Measurements from ENCODE around the gene AMIGO2. TPM values are rescaled to one million over a fixed set of nuclear protein-coding genes. Genes with fewer than 3 reads are reported as not detected.
A peak's percentile ranks its signal among the peaks of the same experiment; 100 is the strongest.
"Not testable (repeated sequence)": the region's sequence is repeated elsewhere in the genome, so short reads cannot be mapped to it uniquely, and the experiment has no call there.

AMIGO2 gene, protein sequence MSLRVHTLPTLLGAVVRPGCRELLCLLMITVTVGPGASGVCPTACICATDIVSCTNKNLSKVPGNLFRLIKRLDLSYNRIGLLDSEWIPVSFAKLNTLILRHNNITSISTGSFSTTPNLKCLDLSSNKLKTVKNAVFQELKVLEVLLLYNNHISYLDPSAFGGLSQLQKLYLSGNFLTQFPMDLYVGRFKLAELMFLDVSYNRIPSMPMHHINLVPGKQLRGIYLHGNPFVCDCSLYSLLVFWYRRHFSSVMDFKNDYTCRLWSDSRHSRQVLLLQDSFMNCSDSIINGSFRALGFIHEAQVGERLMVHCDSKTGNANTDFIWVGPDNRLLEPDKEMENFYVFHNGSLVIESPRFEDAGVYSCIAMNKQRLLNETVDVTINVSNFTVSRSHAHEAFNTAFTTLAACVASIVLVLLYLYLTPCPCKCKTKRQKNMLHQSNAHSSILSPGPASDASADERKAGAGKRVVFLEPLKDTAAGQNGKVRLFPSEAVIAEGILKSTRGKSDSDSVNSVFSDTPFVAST
- total RNA-seq, result 1.6 TPM

GRCh38 chr12:47079468-47079980 lies at the start of gene AMIGO2, which contains the start of gene PCED1B:
TSS of gene AMIGO2 (minus strand) at chr12:47079959. CDS start at chr12:47079002, 957 bp downstream.
TSS of gene PCED1B (plus strand) at chr12:47079621. CDS start at chr12:47235064, 155,443 bp downstream.
- Histone ChIP-seq H3K4me1 (ENCODE audit: control insufficient read depth in 3 of 3, insufficient read depth in 3 of 3, low read length in 3 of 3) (peaks cover 15 to 28% (median 20%) of the 10 kb centered on the region in 3 donors), H3K27ac (ENCODE audit: low read depth, low read length) (peak within 1 kb of the TSS; percentile 49), H3K27me3 (ENCODE audit: control insufficient read depth in 3 of 3, insufficient read depth in 3 of 3, low read length in 3 of 3) (peaks cover 10 to 23% (median 17%) of the 10 kb centered on the region in 3 donors), H3K9me3 (ENCODE audit: control insufficient read depth in 3 of 3, low read length in 3 of 3) (no peaks in the 10 kb centered on the region), H3K4me3 (ENCODE audit: low read length in 3 of 3) (peak within 1 kb of the TSS; percentile 71 to 83 (median 77)), H3K36me3 (ENCODE audit: control insufficient read depth in 3 of 3, insufficient read depth in 3 of 3, low read length in 3 of 3) (no peaks in the 10 kb centered on the region), H3K9ac (ENCODE audit: low read depth in 1 of 3, low read length in 3 of 3) (peak within 1 kb of the TSS; percentile 60 to 77 (median 75))

DNA sequence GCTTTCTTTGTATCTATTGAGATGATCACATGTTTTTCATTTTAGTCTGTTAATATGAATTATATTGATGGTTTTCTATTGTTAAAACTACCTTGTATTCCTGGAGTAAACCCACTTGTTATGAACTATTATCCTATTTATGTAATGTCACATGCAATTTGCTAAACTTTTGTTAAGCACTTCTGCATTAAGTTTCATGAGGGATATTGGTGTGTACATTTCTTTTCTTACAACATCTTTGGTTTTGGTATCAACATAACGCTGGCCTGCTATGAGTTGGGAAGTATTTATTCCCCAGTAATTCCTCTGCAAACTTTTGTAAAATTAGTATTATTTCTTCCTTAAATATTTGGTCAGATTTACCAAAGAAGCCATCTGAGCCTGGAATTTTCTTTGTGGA lies 46.5 kb upstream of the AMIGO2 start:
- Histone ChIP-seq H3K4me1 (ENCODE audit: control insufficient read depth in 3 of 3, insufficient read depth in 3 of 3, low read length in 3 of 3) (no peaks in the 10 kb centered on the region), H3K27me3 (ENCODE audit: control insufficient read depth in 3 of 3, insufficient read depth in 3 of 3, low read length in 3 of 3) (no peaks in the 10 kb centered on the region), H3K27ac (ENCODE audit: low read depth, low read length) (no peak overlapping the region), H3K9ac (ENCODE audit: low read depth in 1 of 3, low read length in 3 of 3) (no peak overlapping the region), H3K4me3 (ENCODE audit: low read length in 3 of 3) (no peak overlapping the region), H3K9me3 (ENCODE audit: control insufficient read depth in 3 of 3, low read length in 3 of 3) (no peaks in the 10 kb centered on the region), H3K36me3 (ENCODE audit: control insufficient read depth in 3 of 3, insufficient read depth in 3 of 3, low read length in 3 of 3) (no peaks in the 10 kb centered on the region)

- H3K36me3 ChIP-seq (ENCODE audit: control insufficient read depth in 3 of 3, insufficient read depth in 3 of 3, low read length in 3 of 3), result no peaks in the 10 kb centered on the region
- H3K27me3 ChIP-seq (ENCODE audit: control insufficient read depth in 3 of 3, insufficient read depth in 3 of 3, low read length in 3 of 3), result no peaks in the 10 kb centered on the region
- H3K4me3 ChIP-seq (ENCODE audit: low read length in 3 of 3), result no peak overlapping the region
- H3K4me1 ChIP-seq (ENCODE audit: control insufficient read depth in 3 of 3, insufficient read depth in 3 of 3, low read length in 3 of 3), result no peaks in the 10 kb centered on the region
- H3K27ac ChIP-seq (ENCODE audit: low read depth, low read length), result no peak overlapping the region
- H3K9me3 ChIP-seq (ENCODE audit: control insufficient read depth in 3 of 3, low read length in 3 of 3), result no peaks in the 10 kb centered on the region
- H3K9ac ChIP-seq (ENCODE audit: low read depth in 1 of 3, low read length in 3 of 3), result no peak overlapping the region
These were observed 44.7 kb upstream of the AMIGO2 start for GRCh38 chr12:47124451-47124850.

GRCh38 chr12:47123730-47124129 lies 44.0 kb upstream of the AMIGO2 start:
- Histone ChIP-seq H3K4me3 (ENCODE audit: low read length in 3 of 3) (no peak overlapping the region), H3K27ac (ENCODE audit: low read depth, low read length) (no peak overlapping the region), H3K4me1 (ENCODE audit: control insufficient read depth in 3 of 3, insufficient read depth in 3 of 3, low read length in 3 of 3) (no peaks in the 10 kb centered on the region)

DNA sequence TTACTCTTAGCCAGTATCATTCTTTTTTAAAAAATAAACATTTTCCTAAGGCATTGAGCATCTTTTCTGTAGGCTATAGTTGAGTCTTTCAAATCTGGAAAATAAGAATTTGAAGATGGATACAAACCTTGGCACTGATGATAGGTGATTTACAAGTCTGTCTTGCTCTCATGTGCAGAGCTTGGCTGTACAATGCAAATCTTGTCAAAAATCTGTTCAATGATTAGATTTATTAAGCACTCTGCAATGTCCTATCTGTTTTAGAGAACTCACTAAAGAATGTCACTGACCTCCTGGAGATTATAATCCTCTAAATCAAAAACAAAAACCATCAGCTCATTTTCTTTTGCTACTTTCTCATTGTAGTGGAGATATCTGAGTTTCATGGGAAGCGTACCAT lies 42.8 kb upstream of the AMIGO2 start:
- no peak overlapping the region for H3K4me3 ChIP-seq (ENCODE audit: low read length in 3 of 3)
- no peaks in the 10 kb centered on the region for H3K9me3 ChIP-seq (ENCODE audit: control insufficient read depth in 3 of 3, low read length in 3 of 3)
- no peaks in the 10 kb centered on the region for H3K27me3 ChIP-seq (ENCODE audit: control insufficient read depth in 3 of 3, insufficient read depth in 3 of 3, low read length in 3 of 3)
- H3K4me1 ChIP-seq (ENCODE audit: control insufficient read depth in 3 of 3, insufficient read depth in 3 of 3, low read length in 3 of 3), result no peaks in the 10 kb centered on the region
- H3K27ac ChIP-seq (ENCODE audit: low read depth, low read length), result no peak overlapping the region
- no peaks in the 10 kb centered on the region for H3K36me3 ChIP-seq (ENCODE audit: control insufficient read depth in 3 of 3, insufficient read depth in 3 of 3, low read length in 3 of 3)
- H3K9ac ChIP-seq (ENCODE audit: low read depth in 1 of 3, low read length in 3 of 3), result no peak overlapping the region

More at GRCh38 chr12:47123730-47124129, 44.0 kb upstream of the AMIGO2 start:
- Histone ChIP-seq H3K27me3 (ENCODE audit: control insufficient read depth in 3 of 3, insufficient read depth in 3 of 3, low read length in 3 of 3) (no peaks in the 10 kb centered on the region), H3K9me3 (ENCODE audit: control insufficient read depth in 3 of 3, low read length in 3 of 3) (no peaks in the 10 kb centered on the region), H3K36me3 (ENCODE audit: control insufficient read depth in 3 of 3, insufficient read depth in 3 of 3, low read length in 3 of 3) (no peaks in the 10 kb centered on the region), H3K9ac (ENCODE audit: low read depth in 1 of 3, low read length in 3 of 3) (no peak overlapping the region)

DNA sequence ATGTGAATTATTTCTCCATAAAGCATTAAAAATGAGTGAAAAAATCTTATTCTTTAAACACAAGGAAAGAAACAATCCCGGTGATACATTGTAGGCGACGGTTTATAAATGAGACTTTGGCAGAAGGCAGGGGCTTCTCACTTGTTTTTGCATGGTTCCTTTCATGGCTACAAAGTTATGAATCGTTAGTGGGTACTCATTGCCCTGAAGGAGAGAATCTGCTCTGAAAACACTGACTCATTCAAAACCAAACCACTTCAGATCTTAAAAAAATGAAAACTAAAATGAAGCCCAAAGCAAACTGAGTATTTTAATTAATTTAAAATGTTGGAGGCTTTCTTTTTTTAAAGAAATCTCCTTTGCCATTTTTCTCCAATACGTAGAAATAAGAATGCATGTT lies 41.4 kb upstream of the AMIGO2 start:
- Histone ChIP-seq H3K27me3 (ENCODE audit: control insufficient read depth in 3 of 3, insufficient read depth in 3 of 3, low read length in 3 of 3) (no peaks in the 10 kb centered on the region), H3K36me3 (ENCODE audit: control insufficient read depth in 3 of 3, insufficient read depth in 3 of 3, low read length in 3 of 3) (no peaks in the 10 kb centered on the region), H3K9ac (ENCODE audit: low read depth in 1 of 3, low read length in 3 of 3) (no peak overlapping the region), H3K9me3 (ENCODE audit: control insufficient read depth in 3 of 3, low read length in 3 of 3) (no peaks in the 10 kb centered on the region), H3K27ac (ENCODE audit: low read depth, low read length) (no peak overlapping the region), H3K4me1 (ENCODE audit: control insufficient read depth in 3 of 3, insufficient read depth in 3 of 3, low read length in 3 of 3) (no peaks in the 10 kb centered on the region), H3K4me3 (ENCODE audit: low read length in 3 of 3) (no peak overlapping the region)

GRCh38 chr12:47120736-47121135 lies 41.0 kb upstream of the AMIGO2 start:
- Histone ChIP-seq H3K36me3 (ENCODE audit: control insufficient read depth in 3 of 3, insufficient read depth in 3 of 3, low read length in 3 of 3) (no peaks in the 10 kb centered on the region), H3K4me1 (ENCODE audit: control insufficient read depth in 3 of 3, insufficient read depth in 3 of 3, low read length in 3 of 3) (no peaks in the 10 kb centered on the region), H3K9ac (ENCODE audit: low read depth in 1 of 3, low read length in 3 of 3) (no peak overlapping the region), H3K27me3 (ENCODE audit: control insufficient read depth in 3 of 3, insufficient read depth in 3 of 3, low read length in 3 of 3) (no peaks in the 10 kb centered on the region), H3K4me3 (ENCODE audit: low read length in 3 of 3) (no peak overlapping the region), H3K27ac (ENCODE audit: low read depth, low read length) (no peak overlapping the region), H3K9me3 (ENCODE audit: control insufficient read depth in 3 of 3, low read length in 3 of 3) (no peaks in the 10 kb centered on the region)

GRCh38 chr12:47117305-47117704 lies 37.5 kb upstream of the AMIGO2 start:
- not testable (repeated sequence) for H3K27me3 ChIP-seq (ENCODE audit: control insufficient read depth in 3 of 3, insufficient read depth in 3 of 3, low read length in 3 of 3); H3K4me3 ChIP-seq (ENCODE audit: low read length in 3 of 3); H3K36me3 ChIP-seq (ENCODE audit: control insufficient read depth in 3 of 3, insufficient read depth in 3 of 3, low read length in 3 of 3); H3K4me1 ChIP-seq (ENCODE audit: control insufficient read depth in 3 of 3, insufficient read depth in 3 of 3, low read length in 3 of 3); H3K9ac ChIP-seq (ENCODE audit: low read depth in 1 of 3, low read length in 3 of 3); H3K9me3 ChIP-seq (ENCODE audit: control insufficient read depth in 3 of 3, low read length in 3 of 3); H3K27ac ChIP-seq (ENCODE audit: low read depth, low read length)

- H3K9ac ChIP-seq (ENCODE audit: low read depth in 1 of 3, low read length in 3 of 3), result no peak overlapping the region
- H3K4me1 ChIP-seq (ENCODE audit: control insufficient read depth in 3 of 3, insufficient read depth in 3 of 3, low read length in 3 of 3), result no peaks in the 10 kb centered on the region
- no peaks in the 10 kb centered on the region for H3K36me3 ChIP-seq (ENCODE audit: control insufficient read depth in 3 of 3, insufficient read depth in 3 of 3, low read length in 3 of 3)
- H3K27me3 ChIP-seq (ENCODE audit: control insufficient read depth in 3 of 3, insufficient read depth in 3 of 3, low read length in 3 of 3), result no peaks in the 10 kb centered on the region
- no peaks in the 10 kb centered on the region for H3K9me3 ChIP-seq (ENCODE audit: control insufficient read depth in 3 of 3, low read length in 3 of 3)
- no peak overlapping the region for H3K4me3 ChIP-seq (ENCODE audit: low read length in 3 of 3)
- H3K27ac ChIP-seq (ENCODE audit: low read depth, low read length), result no peak overlapping the region
These were observed 34.7 kb upstream of the AMIGO2 start for GRCh38 chr12:47114481-47114892.

- no peak overlapping the region for H3K9ac ChIP-seq (ENCODE audit: low read depth in 1 of 3, low read length in 3 of 3)
- no peaks in the 10 kb centered on the region for H3K4me1 ChIP-seq (ENCODE audit: control insufficient read depth in 3 of 3, insufficient read depth in 3 of 3, low read length in 3 of 3)
- no peak overlapping the region for H3K4me3 ChIP-seq (ENCODE audit: low read length in 3 of 3)
- H3K9me3 ChIP-seq (ENCODE audit: control insufficient read depth in 3 of 3, low read length in 3 of 3), result no peaks in the 10 kb centered on the region
- no peaks in the 10 kb centered on the region for H3K36me3 ChIP-seq (ENCODE audit: control insufficient read depth in 3 of 3, insufficient read depth in 3 of 3, low read length in 3 of 3)
- no peaks in the 10 kb centered on the region for H3K27me3 ChIP-seq (ENCODE audit: control insufficient read depth in 3 of 3, insufficient read depth in 3 of 3, low read length in 3 of 3)
- H3K27ac ChIP-seq (ENCODE audit: low read depth, low read length), result no peak overlapping the region
These were observed 32.9 kb upstream of the AMIGO2 start for GRCh38 chr12:47112679-47113078.
